Retinal pigment epithelial cell (primary cell): ENCODE data around the gene FREM2.

Experiments used
- DNase-seq: peaks from one replicate; pipeline ENCODE4 v3.0.0-alpha.2; 2010; ENCODE audit warnings: low read depth
- H3K4me3 ChIP-seq: 2 replicates; pipeline ENCODE4 v1.5.1; 2011; ENCODE audit warnings: mild to moderate bottlenecking, low read length, control low read depth, moderate library complexity
- TF ChIP-seq, protein P1 (sequence below): conservative IDR thresholded peaks from 2 replicates; pipeline ENCODE4 v1.5.1; 2011; ENCODE audit warnings: low read depth, low read length, control low read depth, inconsistent platforms

The FREM2 gene

DNA sequence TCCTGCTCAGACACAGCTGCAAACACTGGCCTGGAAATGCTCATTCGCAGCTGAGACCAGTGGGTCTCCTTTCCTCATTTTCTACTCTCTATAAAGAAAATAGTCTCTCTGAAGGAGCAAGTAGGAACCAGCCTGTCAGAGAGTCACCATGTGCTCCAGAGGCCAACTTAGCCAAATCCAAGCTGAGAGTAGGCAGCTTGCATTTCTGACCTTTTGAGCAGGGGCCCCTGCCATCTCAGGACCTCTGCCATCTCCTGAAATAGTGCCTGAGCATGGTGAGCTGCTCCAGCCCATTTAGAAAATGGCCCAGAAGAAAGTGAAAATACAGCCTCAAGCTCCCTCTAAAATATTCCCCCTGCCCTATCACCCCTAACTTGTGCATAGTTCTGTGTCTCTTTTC lies 208.2 kb downstream of the FREM2 start:
- no peak for DNase-seq
- TF ChIP-seq, protein P1, sequence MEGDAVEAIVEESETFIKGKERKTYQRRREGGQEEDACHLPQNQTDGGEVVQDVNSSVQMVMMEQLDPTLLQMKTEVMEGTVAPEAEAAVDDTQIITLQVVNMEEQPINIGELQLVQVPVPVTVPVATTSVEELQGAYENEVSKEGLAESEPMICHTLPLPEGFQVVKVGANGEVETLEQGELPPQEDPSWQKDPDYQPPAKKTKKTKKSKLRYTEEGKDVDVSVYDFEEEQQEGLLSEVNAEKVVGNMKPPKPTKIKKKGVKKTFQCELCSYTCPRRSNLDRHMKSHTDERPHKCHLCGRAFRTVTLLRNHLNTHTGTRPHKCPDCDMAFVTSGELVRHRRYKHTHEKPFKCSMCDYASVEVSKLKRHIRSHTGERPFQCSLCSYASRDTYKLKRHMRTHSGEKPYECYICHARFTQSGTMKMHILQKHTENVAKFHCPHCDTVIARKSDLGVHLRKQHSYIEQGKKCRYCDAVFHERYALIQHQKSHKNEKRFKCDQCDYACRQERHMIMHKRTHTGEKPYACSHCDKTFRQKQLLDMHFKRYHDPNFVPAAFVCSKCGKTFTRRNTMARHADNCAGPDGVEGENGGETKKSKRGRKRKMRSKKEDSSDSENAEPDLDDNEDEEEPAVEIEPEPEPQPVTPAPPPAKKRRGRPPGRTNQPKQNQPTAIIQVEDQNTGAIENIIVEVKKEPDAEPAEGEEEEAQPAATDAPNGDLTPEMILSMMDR: no peak
- H3K4me3 ChIP-seq: no peak overlapping the region

GRCh38 chr13:38897521-38897920 lies 210.6 kb downstream of the FREM2 start:
- H3K4me3 ChIP-seq: no peak overlapping the region
- no peak for DNase-seq
- TF ChIP-seq, protein P1: no peak

DNA sequence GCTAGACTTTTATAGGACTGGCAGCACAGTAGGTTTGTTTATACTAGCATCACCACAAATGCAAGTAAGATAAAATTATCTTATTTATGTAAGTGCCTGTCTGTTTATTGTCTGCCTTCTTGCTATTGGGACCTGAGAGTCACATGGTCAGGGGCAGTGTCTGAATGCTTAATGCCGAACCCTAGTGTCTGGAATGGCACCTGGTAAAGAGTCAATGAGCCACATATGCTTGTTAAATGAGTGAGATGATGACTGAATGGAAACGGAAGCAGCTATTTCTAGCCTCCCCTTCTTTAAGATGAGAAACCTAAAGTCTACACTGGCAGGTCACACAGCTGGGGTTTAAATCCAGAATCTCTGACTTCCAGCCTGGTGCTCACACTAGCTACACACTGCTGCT lies 211.6 kb downstream of the FREM2 start:
- TF ChIP-seq, protein P1: no peak
- no peak overlapping the region for H3K4me3 ChIP-seq
- no peak for DNase-seq

GRCh38 chr13:38899571-38899970 lies 212.7 kb downstream of the FREM2 start:
- no peak for DNase-seq
- TF ChIP-seq, protein P1: no peak
- H3K4me3 ChIP-seq: no peak overlapping the region

DNA sequence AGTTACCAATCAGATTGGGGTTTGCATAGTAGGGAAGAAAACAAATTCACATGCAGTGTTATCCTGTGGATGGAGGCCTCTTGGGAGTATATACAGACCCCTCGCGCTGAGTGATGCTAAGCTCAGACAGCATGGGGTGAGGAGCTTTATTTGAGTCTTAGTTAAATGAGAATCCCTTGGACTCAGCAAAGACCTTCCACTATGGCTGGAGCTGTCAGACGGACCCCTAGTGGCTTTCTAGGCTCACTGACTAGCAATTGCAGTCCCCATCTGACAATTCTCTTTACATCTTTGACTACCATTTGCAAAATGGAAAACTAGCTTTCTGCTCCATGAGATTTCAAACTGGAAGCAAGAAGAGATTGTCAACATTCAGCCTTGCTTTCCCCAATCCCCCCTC lies 213.3 kb downstream of the FREM2 start:
- no peak for DNase-seq
- TF ChIP-seq, protein P1: peak; percentile 43
- H3K4me3 ChIP-seq: no peak overlapping the region

GRCh38 chr13:38902551-38902950 lies 215.7 kb downstream of the FREM2 start:
- TF ChIP-seq, protein P1: no peak
- no peak overlapping the region for H3K4me3 ChIP-seq
- DNase-seq: no peak

DNA sequence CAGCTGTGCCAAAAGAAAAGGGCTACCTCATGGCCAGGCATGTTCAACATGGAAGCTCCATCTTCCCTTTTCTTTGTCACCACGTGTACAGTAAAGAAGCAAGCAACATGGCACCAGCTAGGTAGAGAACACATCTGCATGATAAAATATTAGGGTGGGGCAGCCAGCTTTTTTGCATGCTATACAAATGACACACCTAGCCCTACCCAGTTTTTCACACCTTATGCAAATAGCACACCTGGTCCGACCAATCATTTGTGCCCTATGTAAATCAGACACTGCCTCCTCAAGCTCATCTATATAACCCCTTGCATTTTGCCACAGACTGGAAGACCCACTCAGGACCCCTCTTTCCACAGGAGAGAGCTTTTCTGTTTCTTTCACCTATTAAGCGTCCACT lies 218.2 kb downstream of the FREM2 start:
- TF ChIP-seq, protein P1: no peak
- H3K4me3 ChIP-seq: no peak overlapping the region
- DNase-seq: no peak
